ENCODE results near the gene MTMR3.
"Not testable (repeated sequence)": the region's sequence is repeated elsewhere in the genome, so short reads cannot be mapped to it uniquely, and the experiment has no call there.

Gene MTMR3

GRCh38 chr22:29883045-29883774 lies at the start of gene MTMR3:
MTMR3 (plus strand) TSS chr22:29883174; CDS start chr22:29971060, 87,886 bp downstream.
- in situ Hi-C loops (cut with HindIII; ENCODE audit: low sequenced_read_pairs): no loop called here

- in situ Hi-C loops (cut with HindIII; ENCODE audit: low sequenced_read_pairs): no loop called here
These were observed 49.5 kb upstream of the MTMR3 start for GRCh38 chr22:29833392-29833965.

DNA sequence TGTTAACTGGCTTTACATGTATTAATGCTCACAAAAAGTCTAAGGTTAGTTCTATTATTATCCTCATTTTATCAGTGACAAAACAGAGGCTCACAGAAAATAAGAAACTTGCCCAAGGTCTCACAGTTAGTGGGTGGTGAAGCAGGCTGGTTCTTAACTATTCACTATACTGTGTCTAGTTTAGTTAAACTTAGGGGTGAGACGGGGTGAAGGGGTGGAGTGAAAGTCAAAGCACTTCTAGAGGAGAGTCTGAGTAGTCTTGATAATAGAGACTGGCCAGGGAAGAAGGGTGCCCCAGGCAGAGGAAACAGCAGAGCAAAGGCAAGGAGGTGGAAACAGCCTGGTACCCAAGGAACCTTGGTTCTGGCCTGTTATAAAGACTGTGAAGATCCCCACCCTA lies 48.9 kb upstream of the MTMR3 start:
- in situ Hi-C loops (cut with HindIII; ENCODE audit: low sequenced_read_pairs): no loop called here

GRCh38 chr22:29836791-29837370 lies 46.1 kb upstream of the MTMR3 start:
- in situ Hi-C loops (cut with HindIII; ENCODE audit: low sequenced_read_pairs): not testable (repeated sequence)

DNA sequence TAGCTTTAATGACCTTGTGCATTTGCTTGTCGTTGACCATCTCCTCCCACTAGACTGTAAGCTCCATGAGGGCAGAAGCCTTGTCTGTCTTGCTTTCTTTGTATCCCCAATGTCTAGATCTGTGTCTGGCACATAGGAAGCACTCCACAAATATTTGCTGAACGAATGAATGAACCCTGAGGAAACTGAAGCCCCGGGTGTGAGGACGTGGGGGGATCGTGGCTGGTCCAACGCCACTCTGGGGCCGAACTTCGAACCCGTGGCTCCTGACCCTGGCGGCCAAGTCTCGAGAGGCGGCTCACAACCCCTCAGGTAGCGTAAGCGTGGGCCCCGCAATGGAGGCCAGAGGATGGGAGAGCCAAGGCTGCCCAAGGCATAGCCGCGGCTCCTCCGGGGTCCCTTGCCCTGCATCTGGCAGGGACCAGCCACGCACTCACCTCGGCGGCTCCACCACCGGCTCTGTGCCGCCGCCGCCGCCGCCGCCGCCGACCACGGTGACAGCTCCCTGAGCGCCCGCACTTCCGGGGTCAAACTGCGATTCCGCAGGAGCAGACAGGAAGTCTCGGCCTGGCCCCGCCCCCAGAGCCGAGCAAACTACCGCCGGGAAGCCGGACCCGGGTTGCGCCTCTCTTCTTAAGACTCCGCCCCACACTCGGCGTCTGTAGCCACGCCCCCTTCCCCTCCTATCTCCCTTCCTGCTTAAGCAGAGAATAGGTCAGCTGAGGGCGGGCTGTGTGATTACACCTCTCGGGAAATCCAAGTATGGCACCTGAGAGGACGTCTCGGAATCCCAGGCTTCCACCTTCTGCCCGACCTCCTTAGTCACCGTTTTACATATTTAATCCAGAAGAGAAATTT lies 45.0 kb upstream of the MTMR3 start, which contains the start of gene ASCC2:
Gene ASCC2, minus strand, starts transcription at position 534 of the 858 bp plus-strand sequence. CDS start 5,949 bp downstream, outside the sequence.
- in situ Hi-C loops (cut with HindIII; ENCODE audit: low sequenced_read_pairs): no loop called here

DNA sequence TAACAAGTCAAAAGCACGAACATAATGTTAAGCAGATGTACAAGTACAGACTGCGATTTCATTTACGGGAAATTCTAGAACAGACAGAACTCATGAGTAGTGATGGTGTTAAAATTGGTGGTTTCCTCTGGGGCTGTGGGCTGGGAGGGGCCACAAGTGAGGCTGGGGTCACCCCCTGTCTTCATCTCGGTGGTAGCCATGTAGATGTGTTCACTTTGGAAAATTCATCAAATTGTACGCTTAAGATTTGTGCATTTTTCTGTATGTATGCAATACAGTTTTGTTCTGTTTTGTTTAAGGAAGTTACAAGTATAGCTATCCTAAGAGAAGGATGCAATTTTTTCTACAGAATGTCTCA lies 44.4 kb upstream of the MTMR3 start:
- in situ Hi-C loops (cut with HindIII; ENCODE audit: low sequenced_read_pairs): no loop called here

- in situ Hi-C loops (cut with HindIII; ENCODE audit: low sequenced_read_pairs): no loop called here
These were observed 43.9 kb upstream of the MTMR3 start for GRCh38 chr22:29839039-29839438.

GRCh38 chr22:29840498-29840897 lies 42.5 kb upstream of the MTMR3 start:
- in situ Hi-C loops (cut with HindIII; ENCODE audit: low sequenced_read_pairs): no loop called here

DNA sequence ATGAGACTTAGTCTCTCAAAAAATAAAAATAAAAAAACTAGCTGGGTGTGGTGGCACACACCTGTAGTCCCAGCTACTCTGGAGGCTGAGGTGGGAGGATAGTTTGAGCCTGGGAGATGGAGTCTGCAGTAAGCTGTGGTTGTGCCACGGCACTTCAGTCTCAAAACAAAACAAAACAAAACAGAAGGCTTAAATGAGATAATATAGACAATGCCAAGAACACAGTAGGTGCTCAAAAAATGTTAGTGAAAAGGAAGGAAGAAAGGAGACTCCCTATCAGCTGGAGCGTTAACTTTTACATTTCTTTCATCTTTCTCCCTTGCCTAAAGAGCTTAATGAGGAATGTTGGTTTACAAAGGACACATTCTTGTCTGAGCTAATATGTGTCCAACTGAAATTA lies 40.8 kb upstream of the MTMR3 start:
- in situ Hi-C loops (cut with HindIII; ENCODE audit: low sequenced_read_pairs): no loop called here

- in situ Hi-C loops (cut with HindIII; ENCODE audit: low sequenced_read_pairs): no loop called here
These were observed 40.2 kb upstream of the MTMR3 start for GRCh38 chr22:29842740-29843139.

GRCh38 chr22:29846290-29846689 lies 36.7 kb upstream of the MTMR3 start:
- in situ Hi-C loops (cut with HindIII; ENCODE audit: low sequenced_read_pairs): no loop called here

- in situ Hi-C loops (cut with HindIII; ENCODE audit: low sequenced_read_pairs): no loop called here
These were observed 34.9 kb upstream of the MTMR3 start for GRCh38 chr22:29848111-29848510.

- in situ Hi-C loops (cut with HindIII; ENCODE audit: low sequenced_read_pairs): no loop called here
These were observed 28.5 kb upstream of the MTMR3 start for GRCh38 chr22:29854432-29854831.

GRCh38 chr22:29855611-29856181 lies 27.3 kb upstream of the MTMR3 start:
- in situ Hi-C loops (cut with HindIII; ENCODE audit: low sequenced_read_pairs): no loop called here

DNA sequence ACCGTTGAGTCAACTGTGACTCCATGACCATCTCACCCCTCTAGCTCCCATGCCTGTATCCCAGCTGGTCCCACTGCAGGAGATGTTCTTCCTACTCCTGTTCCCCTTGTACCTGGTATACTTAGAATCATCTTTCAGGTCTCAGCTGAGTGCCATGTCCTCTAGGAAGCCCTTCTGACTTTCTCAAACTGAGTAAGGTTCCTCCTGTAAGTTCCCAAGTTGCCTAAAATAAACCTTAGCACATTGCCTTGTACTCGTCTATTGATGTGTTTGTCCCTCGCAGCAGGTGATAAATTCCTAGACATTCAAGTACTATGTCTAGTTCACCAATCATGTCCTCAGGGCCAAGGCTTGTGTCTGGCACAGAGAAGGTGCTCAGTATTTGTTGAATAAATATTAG lies 26.5 kb upstream of the MTMR3 start:
- in situ Hi-C loops (cut with HindIII; ENCODE audit: low sequenced_read_pairs): no loop called here

- in situ Hi-C loops (cut with HindIII; ENCODE audit: low sequenced_read_pairs): not testable (repeated sequence)
These were observed 23.9 kb upstream of the MTMR3 start for GRCh38 chr22:29859030-29859429.

- in situ Hi-C loops (cut with HindIII; ENCODE audit: low sequenced_read_pairs): no loop called here
These were observed 22.8 kb upstream of the MTMR3 start for GRCh38 chr22:29860006-29860766.

- in situ Hi-C loops (cut with HindIII; ENCODE audit: low sequenced_read_pairs): no loop called here
These were observed 21.2 kb upstream of the MTMR3 start for GRCh38 chr22:29861672-29862297.

- in situ Hi-C loops (cut with HindIII; ENCODE audit: low sequenced_read_pairs): not testable (repeated sequence)
These were observed 17.4 kb upstream of the MTMR3 start for GRCh38 chr22:29865572-29865971.

DNA sequence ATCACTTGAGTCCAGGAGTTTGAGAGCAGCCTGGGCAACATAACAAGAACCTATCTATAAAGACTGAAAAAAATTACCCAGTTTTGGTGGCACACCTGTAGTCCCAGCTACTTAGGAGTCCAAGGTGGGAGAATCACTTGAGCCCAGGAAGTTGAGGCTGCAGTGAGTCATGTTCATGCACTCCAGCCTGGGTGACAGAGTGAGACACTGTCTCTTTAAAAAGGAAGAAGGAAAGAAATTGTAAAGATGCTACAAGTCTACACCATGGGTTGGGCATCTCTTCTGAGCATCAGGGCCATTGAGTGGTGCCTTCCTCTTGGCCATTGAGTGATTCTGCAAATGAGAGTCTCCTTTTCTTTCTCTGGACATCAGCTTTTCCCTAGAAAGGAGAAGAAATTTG lies 15.7 kb upstream of the MTMR3 start:
- in situ Hi-C loops (cut with HindIII; ENCODE audit: low sequenced_read_pairs): no loop called here
